8988T (cell line): ENCODE results near the gene BMP3.

Experiments
- DNase-seq: peaks from one replicate; pipeline ENCODE4 v3.0.0; 2011

Gene BMP3

GRCh38 chr4:81042578-81043365 lies 12.3 kb downstream of the BMP3 start:
- DNase-seq = no peak

GRCh38 chr4:81049330-81049729 lies 18.8 kb downstream of the BMP3 start:
- DNase-seq = no peak

DNA sequence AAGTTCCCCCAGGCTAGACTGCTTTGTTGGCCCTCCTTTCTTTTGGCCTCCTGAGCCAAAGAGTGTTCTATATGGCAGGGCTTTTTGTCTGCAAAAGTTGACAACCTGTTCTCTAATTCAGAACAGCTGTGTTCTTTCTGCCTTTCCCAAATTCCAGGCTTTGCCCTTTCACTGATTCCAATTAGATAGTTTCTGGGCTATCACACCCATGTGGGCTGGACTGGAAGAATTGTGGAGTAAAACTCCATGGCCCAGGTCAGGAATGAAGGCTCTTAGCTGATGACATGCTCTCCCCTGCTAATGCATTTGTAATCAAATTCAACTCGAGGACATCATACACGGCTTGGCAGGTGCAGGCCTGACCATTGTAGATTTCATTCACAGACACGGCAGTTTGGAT lies 19.4 kb downstream of the BMP3 start:
- no peak for DNase-seq

GRCh38 chr4:81052119-81053068 lies 21.9 kb downstream of the BMP3 start:
- no peak for DNase-seq

- no peak for DNase-seq
Measured at GRCh38 chr4:81058621-81059020, 28.1 kb downstream of the BMP3 start.

DNA sequence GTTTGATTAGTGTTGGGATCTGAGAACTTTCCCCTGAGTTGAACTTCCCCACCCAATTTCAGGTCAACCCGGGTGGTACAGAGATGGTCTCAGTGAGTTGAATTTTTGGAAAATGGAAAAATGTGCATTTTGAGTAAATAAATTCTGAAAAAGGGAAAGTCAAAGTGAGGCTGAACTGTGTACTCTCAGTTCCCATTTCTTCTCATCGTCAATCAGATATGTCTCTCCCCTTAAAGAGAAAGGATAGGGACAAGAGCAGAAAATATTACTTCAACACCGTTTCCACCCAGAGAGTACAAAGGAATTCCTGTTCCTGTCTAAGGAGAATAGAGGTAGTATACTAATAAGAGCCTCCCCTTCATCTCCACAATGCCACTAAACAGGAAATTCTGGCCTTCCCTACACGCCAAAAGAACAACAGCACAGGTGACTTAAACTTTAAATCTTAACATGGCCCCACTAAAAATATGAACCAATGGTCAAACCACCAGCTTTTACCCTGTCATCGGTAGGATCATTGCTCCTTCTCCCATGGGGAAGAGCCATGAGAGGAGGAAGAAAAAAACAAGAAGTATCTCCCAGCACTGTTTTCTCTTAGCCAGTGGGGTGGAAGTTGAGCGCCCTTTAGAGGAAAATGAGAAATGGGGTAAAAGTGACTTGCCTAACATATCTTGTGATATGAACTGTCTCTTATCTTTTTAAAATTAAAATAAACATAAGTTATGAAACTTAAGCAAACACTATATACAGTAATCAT lies 30.3 kb downstream of the BMP3 start:
- DNase-seq = no peak

GRCh38 chr4:81061344-81061730 lies 30.8 kb downstream of the BMP3 start:
- DNase-seq = no peak

- DNase-seq = no peak
Measured at GRCh38 chr4:81062001-81062400, 31.5 kb downstream of the BMP3 start.

DNA sequence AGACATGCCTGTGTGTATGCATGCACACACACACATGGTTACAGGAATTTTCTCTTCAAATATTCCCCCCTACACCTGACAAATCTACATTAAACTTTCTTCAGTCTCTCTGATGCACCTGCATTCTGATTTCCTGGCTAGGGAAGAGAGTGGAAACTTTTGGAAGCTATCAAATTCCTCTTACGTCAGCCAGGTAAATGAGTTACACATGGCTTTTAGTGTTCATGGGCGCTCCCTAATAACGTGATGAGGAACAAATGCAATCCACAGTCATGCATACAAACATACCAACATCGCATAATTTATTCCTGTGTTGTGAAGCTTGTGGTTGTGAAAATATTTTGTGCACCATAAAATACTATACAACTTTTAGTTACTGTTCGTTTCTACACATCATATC lies 34.9 kb downstream of the BMP3 start:
- DNase-seq = no peak

- DNase-seq = no peak
Measured at GRCh38 chr4:81069706-81070331, 39.3 kb downstream of the BMP3 start.

GRCh38 chr4:81071013-81071412 lies 40.5 kb downstream of the BMP3 start:
- DNase-seq = no peak

DNA sequence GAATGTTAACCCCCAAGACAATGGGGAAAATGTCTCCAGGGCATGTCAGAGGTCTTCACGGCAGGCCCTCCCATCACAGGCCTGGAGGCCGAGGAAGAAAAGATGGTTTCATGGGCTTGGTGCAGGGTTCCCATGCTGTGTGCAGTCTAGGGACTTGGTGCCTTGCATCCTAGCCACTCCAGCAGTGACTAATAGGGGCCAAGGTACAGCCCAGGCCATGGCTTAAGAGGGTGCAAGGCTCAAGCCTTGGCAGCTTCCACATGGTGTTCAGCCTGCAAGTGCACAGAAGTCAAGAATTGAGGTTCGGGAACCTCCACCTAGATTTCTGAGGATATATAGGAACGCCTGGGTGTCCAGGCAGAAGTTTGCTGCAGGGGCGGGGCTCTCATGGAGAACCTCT lies 50.6 kb downstream of the BMP3 start:
- DNase-seq = no peak

GRCh38 chr4:81084029-81084428 lies 53.5 kb downstream of the BMP3 start:
- no peak for DNase-seq

GRCh38 chr4:81084634-81085033 lies 54.1 kb downstream of the BMP3 start:
- DNase-seq = no peak

DNA sequence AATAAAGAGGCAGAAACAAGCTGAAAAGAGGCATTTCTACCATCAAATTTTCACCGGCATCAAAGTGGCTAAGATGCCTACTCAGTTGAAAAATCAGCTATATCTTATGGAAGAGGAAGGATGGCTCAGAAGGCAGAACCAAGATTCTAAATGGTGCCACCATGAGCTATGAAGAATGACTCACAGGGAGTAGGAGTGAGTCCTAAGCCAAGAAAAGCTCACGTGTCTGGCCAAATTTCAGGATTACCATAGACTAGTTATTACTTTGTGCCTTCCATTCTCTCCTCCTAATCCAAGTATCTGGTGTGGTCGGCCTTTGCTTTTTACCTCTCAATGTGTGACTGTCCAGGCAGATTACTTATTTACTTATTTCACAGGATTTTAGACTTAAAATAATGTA lies 54.8 kb downstream of the BMP3 start:
- DNase-seq = no peak

DNA sequence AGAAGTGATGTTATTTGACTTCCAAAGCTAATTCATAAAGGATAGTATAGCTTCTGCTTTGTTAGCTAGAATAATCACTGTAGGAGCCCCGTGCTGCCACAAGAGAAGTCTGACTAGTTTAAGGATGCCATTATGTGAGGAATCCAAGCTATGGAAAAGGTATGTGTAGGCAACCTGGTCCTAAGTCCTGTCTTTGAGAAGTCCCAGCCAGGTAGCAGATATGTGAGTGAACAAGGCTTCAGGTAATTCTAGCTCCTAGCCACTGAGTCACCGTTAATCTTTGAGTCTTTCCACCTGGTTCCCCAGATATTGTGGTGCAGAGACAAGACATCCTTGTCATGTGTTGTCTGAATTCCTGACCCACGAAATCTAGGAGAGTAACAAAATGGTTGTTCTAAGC lies 55.5 kb downstream of the BMP3 start:
- DNase-seq = no peak

GRCh38 chr4:81093720-81094401 lies 63.4 kb downstream of the BMP3 start:
- DNase-seq = no peak

GRCh38 chr4:81095389-81095788 lies 64.9 kb downstream of the BMP3 start:
- DNase-seq = no peak

- no peak for DNase-seq
Measured at GRCh38 chr4:81096566-81096965, 66.1 kb downstream of the BMP3 start.

- no peak for DNase-seq
Measured at GRCh38 chr4:81102107-81102506, 71.6 kb downstream of the BMP3 start.

- DNase-seq = no peak
Measured at GRCh38 chr4:81106150-81106549, 75.6 kb downstream of the BMP3 start.
